Amygdala (tissue), 56 donors: Measurements from ENCODE around the gene NCKAP1.
"Not testable (repeated sequence)": the region's sequence is repeated elsewhere in the genome, so short reads cannot be mapped to it uniquely, and the experiment has no call there.

Experiments
- DNase-seq, 56 donors: peaks; one replicate each; lab custom pipeline; 2025; lab: John Stamatoyannopoulos, UW

NCKAP1 gene

GRCh38 chr2:183038341-183039300 is at the start of gene NCKAP1:
TSS of gene NCKAP1 (minus strand) at chr2:183038457. CDS start at chr2:183038099, 358 bp downstream.
- peak in 53 of 56 donors; percentile 15 to 89 (median 70) for DNase-seq

- DNase-seq = peak in 20 of 56 donors; percentile 4 to 63 (median 21)
Measured at GRCh38 chr2:183081911-183082310, 43.7 kb upstream of the NCKAP1 start.

- DNase-seq = peak in 1 of 56 donors; percentile 50
Measured at GRCh38 chr2:183079139-183079775, 41.0 kb upstream of the NCKAP1 start.

- peak; percentile 23 to 98 (median 78) for DNase-seq
Measured at GRCh38 chr2:183078464-183079138, 40.3 kb upstream of the NCKAP1 start, which contains the start of gene DUSP19. TSS of gene DUSP19 (plus strand) at chr2:183078747. CDS start at chr2:183078934, 187 bp downstream.

- DNase-seq = peak in 9 of 56 donors; percentile 34 to 74 (median 54)
Measured at GRCh38 chr2:183078163-183078463, 39.9 kb upstream of the NCKAP1 start.

- no peak for DNase-seq
Measured at GRCh38 chr2:183072177-183072576, 33.9 kb upstream of the NCKAP1 start.

GRCh38 chr2:183070942-183071844 is 32.9 kb upstream of the NCKAP1 start:
- peak in 7 of 56 donors; percentile 2 to 36 (median 12) for DNase-seq

GRCh38 chr2:183069174-183069573 is 30.9 kb upstream of the NCKAP1 start:
- DNase-seq = no peak

- no peak for DNase-seq
Measured at GRCh38 chr2:183068561-183068960, 30.3 kb upstream of the NCKAP1 start.

GRCh38 chr2:183063083-183063482 is 24.8 kb upstream of the NCKAP1 start:
- no peak for DNase-seq

- no peak for DNase-seq
Measured at GRCh38 chr2:183060571-183061231, 22.4 kb upstream of the NCKAP1 start.

GRCh38 chr2:183059561-183059960 is 21.3 kb upstream of the NCKAP1 start:
- no peak for DNase-seq

GRCh38 chr2:183057333-183057985 is 19.2 kb upstream of the NCKAP1 start:
- DNase-seq = no peak

- no peak for DNase-seq
Measured at GRCh38 chr2:183049420-183049819, 11.2 kb upstream of the NCKAP1 start.

GRCh38 chr2:183047486-183048125 is 9.3 kb upstream of the NCKAP1 start:
- DNase-seq = not testable (repeated sequence)

GRCh38 chr2:183043580-183043979 is 5.3 kb upstream of the NCKAP1 start:
- DNase-seq = not testable (repeated sequence)

GRCh38 chr2:183040604-183041003 is 2.3 kb upstream of the NCKAP1 start:
- no peak for DNase-seq
